Tibial nerve (tissue), 4 donors: Measurements from ENCODE around the gene TMEM38B.

Source experiments
- EP300 ChIP-seq, 2 donors: sonication (generic); formaldehyde crosslinking; IDR thresholded peaks; one replicate each; pipeline ENCODE4 v1.6.1; 2017; ENCODE audit warnings: antibody characterized with exemption in 2 of 2, mild to moderate bottlenecking in 1 of 2
- POLR2A ChIP-seq, 2 donors: fragments of 450-650 bp; IDR thresholded peaks; one replicate each; pipeline ENCODE4 v1.6.1; 2017; ENCODE audit warnings: antibody characterized with exemption in 2 of 2, mild to moderate bottlenecking in 2 of 2, moderate library complexity in 2 of 2
- TF ChIP-seq, protein P1 (sequence below), 5 experiments: fragments of 200-600 bp in 3 of 5; fragments of 450-650 bp in 2 of 5; sonication (generic) in 3 of 5; IDR thresholded peaks; one replicate each; pipeline ENCODE4 v1.5.1; 2016 to 2019; ENCODE audit warnings: antibody characterized with exemption in 5 of 5, mild to moderate bottlenecking in 3 of 5, moderate library complexity in 2 of 5

DNA sequence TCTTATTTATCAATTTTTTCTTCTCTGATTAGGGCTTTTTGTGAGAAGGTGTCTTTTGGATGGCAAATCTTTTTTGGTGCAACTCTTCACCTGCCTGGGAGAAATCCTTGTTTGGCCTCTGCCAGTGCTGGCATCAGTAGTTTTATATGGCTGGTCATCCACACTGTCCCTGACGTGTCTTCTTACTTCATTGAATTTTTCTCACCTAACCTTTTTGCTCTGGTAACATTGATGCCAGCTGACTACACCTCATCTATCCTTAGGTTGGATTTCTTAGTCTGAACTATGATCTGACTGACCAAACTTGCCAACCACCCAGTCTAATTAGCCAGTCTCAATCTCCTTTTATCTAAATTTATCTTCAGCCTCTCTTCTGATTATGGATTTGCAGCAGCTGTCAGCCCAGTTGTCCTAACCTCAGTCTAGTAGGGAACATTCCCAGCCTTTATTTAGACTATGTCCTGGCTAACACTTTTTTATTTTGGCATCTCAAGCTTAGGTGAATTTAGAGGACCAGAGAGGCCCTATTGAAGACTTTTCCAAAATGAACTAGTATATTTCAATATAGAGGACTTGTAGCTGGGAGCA lies 10.6 kb upstream of the TMEM38B start:
- TF ChIP-seq POLR2A (IDR thresholded peaks at IDR 0.05) = no peak
- TF ChIP-seq, protein P1, sequence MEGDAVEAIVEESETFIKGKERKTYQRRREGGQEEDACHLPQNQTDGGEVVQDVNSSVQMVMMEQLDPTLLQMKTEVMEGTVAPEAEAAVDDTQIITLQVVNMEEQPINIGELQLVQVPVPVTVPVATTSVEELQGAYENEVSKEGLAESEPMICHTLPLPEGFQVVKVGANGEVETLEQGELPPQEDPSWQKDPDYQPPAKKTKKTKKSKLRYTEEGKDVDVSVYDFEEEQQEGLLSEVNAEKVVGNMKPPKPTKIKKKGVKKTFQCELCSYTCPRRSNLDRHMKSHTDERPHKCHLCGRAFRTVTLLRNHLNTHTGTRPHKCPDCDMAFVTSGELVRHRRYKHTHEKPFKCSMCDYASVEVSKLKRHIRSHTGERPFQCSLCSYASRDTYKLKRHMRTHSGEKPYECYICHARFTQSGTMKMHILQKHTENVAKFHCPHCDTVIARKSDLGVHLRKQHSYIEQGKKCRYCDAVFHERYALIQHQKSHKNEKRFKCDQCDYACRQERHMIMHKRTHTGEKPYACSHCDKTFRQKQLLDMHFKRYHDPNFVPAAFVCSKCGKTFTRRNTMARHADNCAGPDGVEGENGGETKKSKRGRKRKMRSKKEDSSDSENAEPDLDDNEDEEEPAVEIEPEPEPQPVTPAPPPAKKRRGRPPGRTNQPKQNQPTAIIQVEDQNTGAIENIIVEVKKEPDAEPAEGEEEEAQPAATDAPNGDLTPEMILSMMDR (IDR thresholded peaks at IDR 0.05) = no peak
- no peak for TF ChIP-seq EP300 (IDR thresholded peaks at IDR 0.05)
